RWPE1 (cell line): ENCODE measurements around the gene PGPEP1.

Source experiments
- CTCF ChIA-PET: fragments of 350-600 bp; sonication (Branson Sonifier 250); formaldehyde crosslinking; extraction: SDS; loops from one replicate; lab custom pipeline; 2021; lab: Yijun Ruan, JAX
- POLR2A ChIA-PET: fragments of 400-600 bp; formaldehyde crosslinking; extraction: SDS; loops from one replicate; lab custom pipeline; 2020; ENCODE audit warnings: antibody characterized with exemption; ENCODE audit not compliant: low non-redundant PET; lab: Yijun Ruan, JAX
- DNase-seq: peaks from one replicate; pipeline ENCODE4 v3.0.0; 2012; ENCODE audit warnings: low spot score
- H3K27ac ChIP-seq: fragments of 450-650 bp; 2 replicates; pipeline ENCODE4 v1.5.1; 2017
- TF ChIP-seq, protein P1 (sequence below): fragments of 450-650 bp; conservative IDR thresholded peaks from 2 replicates; pipeline ENCODE4 v1.5.1; 2017; ENCODE audit warnings: low read depth, mild to moderate bottlenecking

PGPEP1 gene

DNA sequence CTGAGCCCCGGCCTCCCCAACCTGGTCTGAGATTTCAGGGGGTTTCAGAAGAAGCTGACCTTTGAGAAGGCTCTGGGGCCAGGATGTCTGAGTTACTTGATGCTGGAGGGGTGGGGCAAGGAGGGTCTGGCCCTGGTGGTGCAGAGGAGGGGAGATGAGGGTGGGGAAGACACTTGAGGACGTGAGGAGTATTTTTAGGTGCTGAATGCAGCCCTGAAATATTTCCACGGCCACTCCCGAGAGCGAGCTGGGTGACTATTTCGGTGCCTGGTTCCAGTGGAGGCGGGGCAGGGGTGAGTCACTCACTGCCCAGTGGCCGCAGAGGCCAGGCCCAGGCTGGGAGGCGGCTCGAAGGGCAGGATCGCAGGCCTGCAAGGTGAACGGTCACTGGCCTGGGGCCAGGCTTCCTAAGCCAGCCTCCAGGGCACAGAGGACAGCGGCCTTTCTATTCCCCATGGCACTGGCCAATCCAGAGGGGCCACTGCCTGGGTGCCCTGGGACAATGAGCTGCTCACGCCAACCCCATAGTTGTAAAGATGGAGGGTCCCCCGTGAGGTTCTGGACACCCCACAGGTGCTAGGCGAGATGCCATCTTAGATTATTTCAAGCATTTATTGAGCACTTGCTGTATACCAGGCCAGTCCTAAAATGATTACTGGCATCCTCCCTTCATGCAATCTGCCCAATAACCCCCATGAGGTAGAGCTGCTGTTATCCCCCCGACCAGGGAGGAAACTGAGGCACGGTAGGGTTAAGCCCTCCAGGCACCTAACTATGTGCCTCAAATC lies 39.3 kb upstream of the PGPEP1 start:
- peak overlapping the region; percentile 97 for H3K27ac ChIP-seq
- ChIA-PET POLR2A (interaction anchor here (1.3 kb wide), 1 partner anchor 20 kb away, joined by 7 read pairs; the partner anchor contains the start of gene JUND), CTCF (interaction anchor here (2.1 kb wide), 1 partner anchor 22 kb away, joined by 7 read pairs; no protein-coding TSS in a partner anchor)
- TF ChIP-seq, protein P1, sequence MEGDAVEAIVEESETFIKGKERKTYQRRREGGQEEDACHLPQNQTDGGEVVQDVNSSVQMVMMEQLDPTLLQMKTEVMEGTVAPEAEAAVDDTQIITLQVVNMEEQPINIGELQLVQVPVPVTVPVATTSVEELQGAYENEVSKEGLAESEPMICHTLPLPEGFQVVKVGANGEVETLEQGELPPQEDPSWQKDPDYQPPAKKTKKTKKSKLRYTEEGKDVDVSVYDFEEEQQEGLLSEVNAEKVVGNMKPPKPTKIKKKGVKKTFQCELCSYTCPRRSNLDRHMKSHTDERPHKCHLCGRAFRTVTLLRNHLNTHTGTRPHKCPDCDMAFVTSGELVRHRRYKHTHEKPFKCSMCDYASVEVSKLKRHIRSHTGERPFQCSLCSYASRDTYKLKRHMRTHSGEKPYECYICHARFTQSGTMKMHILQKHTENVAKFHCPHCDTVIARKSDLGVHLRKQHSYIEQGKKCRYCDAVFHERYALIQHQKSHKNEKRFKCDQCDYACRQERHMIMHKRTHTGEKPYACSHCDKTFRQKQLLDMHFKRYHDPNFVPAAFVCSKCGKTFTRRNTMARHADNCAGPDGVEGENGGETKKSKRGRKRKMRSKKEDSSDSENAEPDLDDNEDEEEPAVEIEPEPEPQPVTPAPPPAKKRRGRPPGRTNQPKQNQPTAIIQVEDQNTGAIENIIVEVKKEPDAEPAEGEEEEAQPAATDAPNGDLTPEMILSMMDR = no peak
- peak; percentile 36 for DNase-seq

DNA sequence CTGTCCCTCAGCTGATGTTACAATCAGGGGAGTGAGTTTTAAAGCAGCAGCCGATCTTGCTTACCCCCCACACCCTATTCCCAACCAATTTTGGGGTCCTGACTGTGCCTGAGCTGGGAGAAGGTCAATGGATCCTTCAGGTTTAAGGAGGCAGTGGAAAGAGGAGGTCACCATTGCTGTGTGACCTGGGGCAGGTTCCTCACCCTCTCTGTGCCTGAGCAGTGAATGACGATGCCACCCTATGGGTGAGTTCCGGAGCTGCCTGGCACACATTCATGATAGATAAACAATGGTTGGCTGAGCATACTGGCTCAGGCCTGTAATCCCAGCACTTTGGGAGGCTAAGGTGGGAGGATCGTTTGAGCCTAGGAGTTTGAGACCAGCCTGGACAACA lies 38.7 kb upstream of the PGPEP1 start:
- ChIA-PET CTCF (interaction anchor here (1.0 to 2.1 kb wide), 3 partner anchors 9 to 22 kb away, joined by 3 to 7 read pairs (median 3); no protein-coding TSS in a partner anchor), POLR2A (interaction anchor here (1.3 kb wide), 1 partner anchor 21 kb away, joined by 7 read pairs; the partner anchor contains the start of gene JUND)
- DNase-seq = no peak
- TF ChIP-seq, protein P1 = no peak
- peak overlapping the region; percentile 97 for H3K27ac ChIP-seq

DNA sequence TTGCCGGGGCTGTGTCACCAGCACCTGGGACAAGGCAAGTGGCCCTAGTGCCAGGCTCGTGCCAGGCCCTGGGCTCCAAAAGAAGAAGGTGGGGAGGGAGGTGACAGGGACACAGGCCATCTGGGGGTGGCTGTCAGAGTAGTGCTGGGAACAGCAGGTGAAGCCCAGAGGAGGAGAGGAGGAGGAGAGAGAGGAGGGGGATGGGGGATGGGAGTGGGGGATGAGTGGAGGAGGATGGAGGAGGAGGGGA lies 36.3 kb upstream of the PGPEP1 start:
- CTCF ChIA-PET = no interaction called here
- DNase-seq = no peak
- TF ChIP-seq, protein P1 = no peak
- peak overlapping the region; percentile 97 for H3K27ac ChIP-seq
- POLR2A ChIA-PET = no interaction called here

DNA sequence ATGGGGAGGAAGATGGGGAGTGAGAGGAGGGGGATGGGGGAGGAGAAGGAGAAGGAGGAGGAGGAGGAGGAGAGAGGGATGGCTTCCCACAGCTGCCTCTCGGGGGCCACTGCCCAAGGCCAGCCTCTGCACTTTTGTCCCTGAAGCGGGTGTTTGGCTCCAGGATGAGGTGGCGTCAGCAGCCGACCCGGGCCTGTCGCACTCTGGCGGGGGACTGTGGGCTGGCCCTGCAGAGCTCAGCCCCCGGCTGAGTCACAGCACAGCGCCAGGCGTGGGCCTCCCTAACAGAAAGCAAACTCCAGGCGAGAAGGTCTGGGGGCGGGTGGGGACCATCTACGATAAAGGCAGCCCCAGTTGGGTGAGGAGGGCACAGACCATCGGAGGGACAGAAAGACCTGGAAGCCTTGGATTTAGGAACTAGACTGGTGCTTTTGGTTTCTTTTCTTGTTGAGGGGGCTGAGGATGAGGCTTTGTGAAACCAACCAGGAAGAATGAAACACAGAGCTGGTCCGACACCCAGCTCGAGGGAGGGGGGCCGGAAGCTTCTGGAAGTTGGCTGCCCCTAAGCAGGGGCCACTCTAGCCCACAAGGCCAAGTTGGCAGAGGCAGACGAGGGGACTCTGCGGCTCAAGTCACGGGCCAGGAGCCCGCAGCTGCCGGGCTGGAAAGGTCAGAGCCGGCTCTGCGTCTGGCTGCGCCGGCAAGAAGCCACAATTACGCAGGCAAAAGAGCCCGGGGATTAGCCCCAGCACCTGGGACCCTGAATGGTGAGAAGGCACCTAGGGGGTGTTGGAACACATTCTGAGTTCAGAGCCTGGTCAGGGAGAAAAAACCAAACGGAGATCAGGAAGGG lies 35.7 kb upstream of the PGPEP1 start:
- peak overlapping the region; percentile 97 for H3K27ac ChIP-seq
- no peak for DNase-seq
- ChIA-PET CTCF (interaction anchor here (0.6 kb wide), 2 partner anchors 22 to 31 kb away, joined by 3 to 4 read pairs; no protein-coding TSS in a partner anchor), POLR2A (no interaction called here)
- TF ChIP-seq, protein P1 = no peak

DNA sequence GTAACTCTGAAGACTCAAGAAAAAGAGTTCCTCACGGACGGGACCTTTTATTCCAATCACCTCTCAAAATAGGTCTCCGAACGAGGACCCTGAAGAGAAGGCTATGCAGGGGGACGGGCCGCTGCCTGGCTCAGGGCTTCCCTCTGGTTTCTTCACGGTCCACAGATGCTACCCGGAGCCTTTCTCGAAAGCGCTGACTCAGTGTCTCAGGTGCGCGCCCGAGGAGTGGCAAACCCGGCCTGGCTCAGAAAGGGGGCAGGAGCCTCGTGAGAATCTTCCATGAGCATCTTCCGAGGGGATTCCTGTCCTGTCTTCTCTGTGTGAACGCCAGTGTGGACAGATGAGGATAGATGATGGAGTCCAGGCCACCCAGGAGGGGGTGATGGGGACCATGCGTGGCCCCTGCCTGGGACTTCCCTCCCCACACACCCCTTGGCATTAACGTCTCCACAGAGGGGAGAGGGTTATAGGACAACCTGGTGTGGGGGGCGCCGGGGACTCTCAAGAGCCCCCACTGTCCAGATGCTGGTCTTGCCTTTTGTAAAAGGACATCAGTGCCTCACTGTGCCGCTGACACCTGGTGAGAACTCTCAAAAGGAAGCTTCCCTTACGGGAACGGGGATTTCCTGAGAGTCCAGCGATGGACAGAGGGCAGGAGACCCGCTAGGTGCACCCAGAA lies 34.0 kb upstream of the PGPEP1 start:
- no peak for DNase-seq
- ChIA-PET POLR2A (no interaction called here), CTCF (interaction anchor here (0.5 kb wide), 1 partner anchor 358 kb away, joined by 3 read pairs; no protein-coding TSS in a partner anchor)
- TF ChIP-seq, protein P1 = no peak
- peak overlapping the region; percentile 97 for H3K27ac ChIP-seq

DNA sequence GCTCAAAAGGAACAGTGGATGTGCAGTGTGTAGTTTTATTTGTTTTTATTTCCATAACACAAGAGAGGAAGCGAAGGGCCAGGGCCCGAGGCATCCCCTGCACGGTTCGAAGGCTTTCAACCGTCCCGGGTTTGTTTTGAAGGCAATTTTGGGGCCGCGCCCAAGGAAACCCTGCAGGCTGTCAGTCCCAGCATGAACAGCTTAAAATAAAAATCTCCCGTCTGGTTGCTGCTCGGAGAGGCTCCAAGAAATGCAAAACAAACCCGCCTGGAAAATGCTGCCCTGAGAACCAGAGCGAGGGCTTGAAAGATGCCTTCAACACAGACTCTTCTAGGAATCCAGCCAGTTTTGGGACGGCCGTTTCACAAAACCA lies 33.5 kb upstream of the PGPEP1 start:
- TF ChIP-seq, protein P1 = no peak
- H3K27ac ChIP-seq = peak overlapping the region; percentile 97
- POLR2A ChIA-PET = no interaction called here

More for the DNA sequence above, 33.5 kb upstream of the PGPEP1 start:
- DNase-seq = no peak
- CTCF ChIA-PET = interaction anchor here (0.5 kb wide), 1 partner anchor 357 kb away, joined by 3 read pairs; no protein-coding TSS in a partner anchor
